Parathyroid adenoma (tissue), 2 donors: Measurements from ENCODE around the gene ZNF566.

ENCODE experiments used
- H2AFZ ChIP-seq: fragments of 300-600 bp; sonication (generic); one replicate; pipeline ENCODE4 v1.7.0; 2017; ENCODE audit warnings: antibody characterized with exemption, mild to moderate bottlenecking
- H3K27ac ChIP-seq: fragments of 300-600 bp; sonication (generic); one replicate; pipeline ENCODE4 v1.7.0; 2017
- H3K27me3 ChIP-seq: fragments of 300-600 bp; sonication (generic); one replicate; pipeline ENCODE4 v1.7.0; 2017; ENCODE audit warnings: low read length; ENCODE audit not compliant: control insufficient read depth, insufficient read depth
- H3K36me3 ChIP-seq: fragments of 300-600 bp; sonication (generic); one replicate; pipeline ENCODE4 v1.7.0; 2017; ENCODE audit warnings: low read length; ENCODE audit not compliant: control insufficient read depth, insufficient read depth
- H3K4me1 ChIP-seq: fragments of 300-600 bp; sonication (generic); one replicate; pipeline ENCODE4 v1.7.0; 2017; ENCODE audit warnings: control low read depth
- H3K4me2 ChIP-seq: fragments of 300-600 bp; sonication (generic); one replicate; pipeline ENCODE4 v1.7.0; 2017; ENCODE audit warnings: low read length
- H3K4me3 ChIP-seq: fragments of 300-600 bp; sonication (generic); one replicate; pipeline ENCODE4 v1.7.0; 2017; ENCODE audit warnings: low read depth, low read length
- H3K79me2 ChIP-seq: fragments of 300-600 bp; sonication (generic); one replicate; pipeline ENCODE4 v1.7.0; 2017; ENCODE audit warnings: control low read depth
- H3K9ac ChIP-seq: fragments of 300-600 bp; sonication (generic); one replicate; pipeline ENCODE4 v1.7.0; 2017; ENCODE audit warnings: mild to moderate bottlenecking
- H3K9me3 ChIP-seq: fragments of 300-600 bp; sonication (generic); one replicate; pipeline ENCODE4 v1.7.0; 2017; ENCODE audit warnings: low read length; ENCODE audit not compliant: control insufficient read depth
- TF ChIP-seq, protein P1 (sequence below): fragments of 300-600 bp; sonication (generic); IDR thresholded peaks from one replicate; pipeline ENCODE4 v1.7.0; 2017; ENCODE audit warnings: antibody characterized with exemption, mild to moderate bottlenecking
- donor health status: primary hyperparathyroidism.

ZNF566 gene

DNA sequence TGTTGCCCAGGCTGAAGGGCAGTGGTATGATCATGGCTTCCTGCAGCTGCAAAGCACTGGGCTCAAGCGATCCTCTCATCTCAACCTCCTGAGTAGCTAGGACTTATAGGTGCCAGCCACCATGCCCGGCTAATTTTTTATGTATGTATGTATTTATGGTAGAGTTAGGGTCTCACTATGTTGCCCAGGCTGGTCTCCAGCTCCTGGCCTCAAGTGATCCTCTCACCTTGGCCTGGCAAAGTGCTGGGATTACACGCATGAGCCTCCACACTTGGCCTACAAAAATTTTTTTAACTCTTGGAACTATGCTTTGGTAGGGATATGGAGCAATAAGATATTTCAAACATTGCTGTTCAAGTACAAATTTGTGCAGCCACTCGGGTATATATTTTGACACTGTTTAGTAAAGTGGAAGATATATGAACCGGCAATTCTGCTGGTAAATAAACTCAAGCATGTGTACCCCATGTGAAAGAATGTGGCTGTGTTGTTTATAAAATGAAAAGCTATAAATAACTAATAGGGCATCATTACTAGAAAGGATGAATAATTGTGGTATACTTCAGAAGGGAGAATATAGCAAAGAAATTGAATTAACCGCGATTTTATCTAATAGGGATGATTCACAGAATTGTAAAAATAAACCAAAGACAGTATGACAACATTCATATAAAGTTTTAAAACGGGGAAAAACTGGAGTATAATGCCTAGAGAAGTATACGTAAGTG lies 1.1 kb downstream of the ZNF566 start:
- H3K4me3 ChIP-seq = peak overlapping the region; percentile 90
- peak overlapping the region; percentile 99 for H2AFZ ChIP-seq
- H3K79me2 ChIP-seq = peaks cover 16% of the 10 kb centered on the region
- no peaks in the 10 kb centered on the region for H3K36me3 ChIP-seq
- peak overlapping the region; percentile 79 for H3K4me2 ChIP-seq
- H3K27me3 ChIP-seq = no peaks in the 10 kb centered on the region
- TF ChIP-seq, protein P1, sequence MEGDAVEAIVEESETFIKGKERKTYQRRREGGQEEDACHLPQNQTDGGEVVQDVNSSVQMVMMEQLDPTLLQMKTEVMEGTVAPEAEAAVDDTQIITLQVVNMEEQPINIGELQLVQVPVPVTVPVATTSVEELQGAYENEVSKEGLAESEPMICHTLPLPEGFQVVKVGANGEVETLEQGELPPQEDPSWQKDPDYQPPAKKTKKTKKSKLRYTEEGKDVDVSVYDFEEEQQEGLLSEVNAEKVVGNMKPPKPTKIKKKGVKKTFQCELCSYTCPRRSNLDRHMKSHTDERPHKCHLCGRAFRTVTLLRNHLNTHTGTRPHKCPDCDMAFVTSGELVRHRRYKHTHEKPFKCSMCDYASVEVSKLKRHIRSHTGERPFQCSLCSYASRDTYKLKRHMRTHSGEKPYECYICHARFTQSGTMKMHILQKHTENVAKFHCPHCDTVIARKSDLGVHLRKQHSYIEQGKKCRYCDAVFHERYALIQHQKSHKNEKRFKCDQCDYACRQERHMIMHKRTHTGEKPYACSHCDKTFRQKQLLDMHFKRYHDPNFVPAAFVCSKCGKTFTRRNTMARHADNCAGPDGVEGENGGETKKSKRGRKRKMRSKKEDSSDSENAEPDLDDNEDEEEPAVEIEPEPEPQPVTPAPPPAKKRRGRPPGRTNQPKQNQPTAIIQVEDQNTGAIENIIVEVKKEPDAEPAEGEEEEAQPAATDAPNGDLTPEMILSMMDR = no peak
- peak overlapping the region; percentile 1 for H3K9ac ChIP-seq
- H3K4me1 ChIP-seq = peaks cover 2% of the 10 kb centered on the region
- no peak overlapping the region for H3K27ac ChIP-seq
- no peaks in the 10 kb centered on the region for H3K9me3 ChIP-seq

DNA sequence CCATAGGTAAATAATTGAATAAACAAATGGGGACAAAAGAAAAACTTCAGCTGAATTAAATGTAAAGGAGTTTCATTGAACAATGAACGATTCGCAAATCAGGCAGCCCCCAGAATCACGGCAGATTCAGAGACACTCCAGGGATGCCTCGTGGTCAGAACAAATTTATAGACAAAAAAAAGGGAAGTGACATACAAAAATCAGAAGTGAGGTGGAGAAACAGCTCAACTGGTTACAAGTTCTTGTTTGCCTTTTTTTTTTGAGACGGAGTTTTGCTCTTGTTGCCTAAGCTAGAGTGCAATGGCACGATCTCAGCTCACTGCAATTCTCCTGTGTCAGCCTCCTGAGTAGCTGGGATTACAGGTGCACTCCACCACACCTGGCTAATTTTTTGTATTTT lies 5.7 kb downstream of the ZNF566 start:
- H3K9ac ChIP-seq = no peak overlapping the region
- no peaks in the 10 kb centered on the region for H3K9me3 ChIP-seq
- H3K4me3 ChIP-seq = no peak overlapping the region
- H3K36me3 ChIP-seq = no peaks in the 10 kb centered on the region
- TF ChIP-seq, protein P1 = no peak
- H3K27me3 ChIP-seq = no peaks in the 10 kb centered on the region
- peaks cover 15% of the 10 kb centered on the region for H3K79me2 ChIP-seq
- H3K4me2 ChIP-seq = no peak overlapping the region
- H2AFZ ChIP-seq = no peak overlapping the region
- no peak overlapping the region for H3K27ac ChIP-seq
- H3K4me1 ChIP-seq = no peaks in the 10 kb centered on the region

DNA sequence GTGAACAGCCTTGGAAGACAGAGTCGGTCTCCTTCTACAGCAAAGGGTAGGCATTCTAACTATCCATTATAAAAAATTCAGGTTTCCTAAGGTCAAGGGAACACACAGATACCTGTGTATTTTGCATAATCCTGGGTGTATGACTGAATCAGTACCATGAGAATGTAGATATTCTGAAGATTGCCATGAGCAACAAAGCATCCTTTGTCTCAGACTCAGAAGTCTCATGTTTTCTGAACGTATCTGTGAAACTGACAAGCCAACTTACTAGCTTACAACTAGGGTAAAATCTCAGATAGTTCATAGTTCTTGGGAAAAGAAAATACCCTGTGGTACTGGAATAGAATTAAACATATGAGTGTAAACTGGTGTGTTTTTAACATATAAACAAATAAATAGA lies 6.5 kb downstream of the ZNF566 start:
- no peaks in the 10 kb centered on the region for H3K9me3 ChIP-seq
- no peak overlapping the region for H3K4me2 ChIP-seq
- H3K4me3 ChIP-seq = no peak overlapping the region
- peaks cover 18% of the 10 kb centered on the region for H3K79me2 ChIP-seq
- H3K4me1 ChIP-seq = no peaks in the 10 kb centered on the region
- no peaks in the 10 kb centered on the region for H3K36me3 ChIP-seq
- no peak overlapping the region for H3K27ac ChIP-seq
- H2AFZ ChIP-seq = no peak overlapping the region
- no peak overlapping the region for H3K9ac ChIP-seq
- TF ChIP-seq, protein P1 = no peak
- H3K27me3 ChIP-seq = no peaks in the 10 kb centered on the region

DNA sequence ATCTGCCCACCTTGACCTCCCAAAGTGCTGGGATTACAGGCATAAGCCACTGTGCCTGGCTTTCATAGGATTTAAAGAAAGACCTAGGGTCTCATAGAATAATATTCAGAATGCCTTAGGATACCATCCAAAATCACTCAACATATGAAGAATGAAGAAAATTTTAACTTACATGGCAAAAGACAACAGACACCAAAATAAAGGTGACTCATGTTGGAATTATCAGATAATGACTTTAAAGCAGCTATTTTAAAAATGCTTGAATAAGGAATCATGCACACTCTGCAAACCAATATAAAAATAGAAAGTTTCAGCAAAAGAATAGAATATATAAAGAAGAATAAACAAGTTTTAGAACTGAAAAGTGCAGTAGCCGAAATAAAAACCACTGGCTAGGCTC lies 29.3 kb downstream of the ZNF566 start:
- no peaks in the 10 kb centered on the region for H3K4me1 ChIP-seq
- no peaks in the 10 kb centered on the region for H3K9me3 ChIP-seq

More for the DNA sequence above, 29.3 kb downstream of the ZNF566 start:
- no peak overlapping the region for H3K9ac ChIP-seq
- H3K4me3 ChIP-seq = no peak overlapping the region
- no peaks in the 10 kb centered on the region for H3K36me3 ChIP-seq
- H2AFZ ChIP-seq = no peak overlapping the region
- no peaks in the 10 kb centered on the region for H3K79me2 ChIP-seq
- no peaks in the 10 kb centered on the region for H3K27me3 ChIP-seq
- H3K4me2 ChIP-seq = no peak overlapping the region
- TF ChIP-seq, protein P1 = no peak
- no peak overlapping the region for H3K27ac ChIP-seq
